ENCODE measurements around the gene DKK2.

The DKK2 gene

GRCh38 chr4:106907216-106907615, 128.9 kb downstream of the DKK2 start:
- no peak for DNase-seq

- DNase-seq: no peak
Measured at GRCh38 chr4:106906728-106907127, 129.4 kb downstream of the DKK2 start.

- DNase-seq: peak in 1 of 2 experiments; percentile 40
Measured at GRCh38 chr4:106898621-106899230, 137.4 kb downstream of the DKK2 start.

DNA sequence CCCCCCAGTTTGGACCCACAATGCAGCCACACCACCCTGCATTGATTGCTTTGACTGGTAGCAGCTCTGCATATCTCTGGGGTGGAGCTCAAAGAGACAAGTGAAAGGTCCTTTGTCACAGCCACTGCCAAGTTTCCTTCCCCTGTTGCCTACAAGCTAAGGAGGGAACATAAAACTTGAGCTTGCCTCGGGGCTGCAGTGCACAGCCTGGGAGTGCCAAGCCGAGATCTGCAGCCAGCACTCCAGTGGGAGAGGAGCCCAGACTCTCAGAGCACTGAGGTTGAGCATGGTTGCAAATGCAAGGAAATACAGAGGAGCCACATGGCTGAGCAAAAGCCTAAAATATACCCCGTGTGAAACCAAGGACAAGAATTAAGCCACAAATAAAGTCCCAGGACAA, 142.2 kb downstream of the DKK2 start:
- no peak for DNase-seq

- no peak for DNase-seq
Measured at GRCh38 chr4:106893395-106893881, 142.7 kb downstream of the DKK2 start.

DNA sequence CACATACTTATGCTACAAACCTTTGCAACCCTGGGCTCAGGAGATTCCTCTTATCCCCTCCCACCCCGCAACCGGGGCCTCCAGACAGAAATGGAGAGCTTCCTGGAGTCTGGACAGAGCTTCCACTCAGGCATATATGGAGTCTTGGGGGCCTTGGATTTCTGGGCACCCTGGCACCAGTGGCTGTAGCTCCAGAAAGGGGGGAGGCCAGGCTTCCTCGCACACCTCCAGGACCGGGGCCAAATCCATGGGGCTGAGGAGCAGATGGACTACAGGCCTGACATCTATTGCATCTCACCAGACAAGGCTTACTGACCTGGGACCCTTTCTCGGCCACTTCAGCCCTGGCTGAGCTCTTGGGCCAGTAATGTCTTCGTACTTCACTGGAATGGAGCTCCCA, 143.3 kb downstream of the DKK2 start:
- no peak for DNase-seq

DNA sequence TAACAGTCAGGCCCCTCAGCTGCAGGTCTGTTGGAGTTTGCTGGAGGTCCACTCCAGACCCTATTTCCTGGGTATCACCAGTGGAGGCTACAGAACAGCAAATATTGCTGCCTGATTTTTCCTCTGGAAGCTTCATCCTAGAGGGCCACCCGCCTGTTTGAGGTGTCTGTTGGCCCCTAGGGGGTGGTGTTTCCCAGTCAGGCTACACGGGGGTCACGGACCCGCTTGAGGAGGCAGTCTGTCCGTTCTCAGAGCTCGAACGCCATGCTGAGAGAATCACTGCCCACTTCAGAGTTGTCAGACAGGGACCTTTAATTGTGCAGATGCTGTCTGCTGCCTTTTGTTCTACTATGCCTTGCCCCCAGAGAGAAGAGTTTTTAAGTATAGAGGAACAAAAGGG, 160.8 kb downstream of the DKK2 start:
- DNase-seq: no peak

All from NCI-H446 (cell line).